HFF-Myc (cell line): ENCODE results near the gene PRPSAP1.

ENCODE experiments used
- DNase-seq: peaks from one replicate; pipeline ENCODE4 v3.0.0-alpha.2; 2011; ENCODE audit warnings: low read depth; ENCODE audit errors: extremely low read depth
- H3K4me3 ChIP-seq: replicated peaks from 2 replicates; pipeline ENCODE4 v1.5.1; 2011; ENCODE audit warnings: low read depth, mild to moderate bottlenecking, control low read depth, low read length
- CTCF ChIP-seq: IDR thresholded peaks from 2 replicates; pipeline ENCODE4 v1.5.1; 2012; ENCODE audit warnings: mild to moderate bottlenecking, low read depth, low read length, control low read depth; ENCODE audit errors: missing control alignments

The PRPSAP1 gene

DNA sequence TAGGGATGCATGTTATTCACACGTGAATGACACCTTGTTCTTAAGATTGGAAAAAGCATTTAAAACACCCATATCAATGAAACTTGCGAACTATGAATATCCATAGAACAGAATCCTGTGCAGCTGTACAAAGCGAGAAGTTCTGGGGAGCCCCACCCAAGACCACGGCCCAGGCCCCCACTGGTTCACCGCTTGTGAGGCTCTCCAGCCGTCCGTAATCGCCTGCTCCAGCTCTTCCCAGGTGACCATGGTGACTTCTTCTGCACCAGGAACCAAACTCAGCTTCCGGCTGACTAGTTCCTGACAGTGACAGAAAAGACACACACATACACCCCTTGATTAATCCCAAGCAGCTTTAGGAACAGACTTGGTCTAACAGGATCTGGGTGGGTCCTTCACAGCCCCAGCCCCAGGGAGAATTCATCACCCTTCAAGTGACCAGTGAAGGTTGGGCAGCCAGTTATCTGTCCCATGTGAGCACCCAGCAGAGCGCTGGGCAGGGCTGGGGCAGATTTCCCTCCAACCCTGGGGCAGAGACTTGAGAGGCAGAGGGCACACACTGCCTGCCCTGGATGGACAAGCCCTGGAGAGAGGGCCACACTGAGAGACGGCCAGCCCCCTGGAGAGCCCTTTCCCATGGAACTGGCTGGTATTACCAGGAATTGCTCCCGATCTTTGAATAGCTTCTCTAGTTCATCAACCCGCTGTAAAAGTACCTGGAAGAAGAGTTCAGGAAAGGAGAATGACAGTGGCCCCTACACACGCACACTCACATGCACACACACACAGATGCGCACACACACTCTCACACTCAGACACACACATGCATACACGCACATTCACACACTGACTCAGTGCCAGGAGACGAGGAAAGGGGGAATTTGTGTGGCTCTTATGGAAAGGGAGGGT lies 49.2 kb downstream of the PRPSAP1 start:
- DNase-seq, result no peak
- no peak for TF ChIP-seq CTCF
- no peak overlapping the region for H3K4me3 ChIP-seq

GRCh38 chr17:76297436-76297835 lies 56.3 kb downstream of the PRPSAP1 start:
- DNase-seq, result no peak
- TF ChIP-seq CTCF, result no peak
- no peak overlapping the region for H3K4me3 ChIP-seq

GRCh38 chr17:76296889-76297288 lies 56.8 kb downstream of the PRPSAP1 start:
- no peak for TF ChIP-seq CTCF
- H3K4me3 ChIP-seq, result no peak overlapping the region
- no peak for DNase-seq

DNA sequence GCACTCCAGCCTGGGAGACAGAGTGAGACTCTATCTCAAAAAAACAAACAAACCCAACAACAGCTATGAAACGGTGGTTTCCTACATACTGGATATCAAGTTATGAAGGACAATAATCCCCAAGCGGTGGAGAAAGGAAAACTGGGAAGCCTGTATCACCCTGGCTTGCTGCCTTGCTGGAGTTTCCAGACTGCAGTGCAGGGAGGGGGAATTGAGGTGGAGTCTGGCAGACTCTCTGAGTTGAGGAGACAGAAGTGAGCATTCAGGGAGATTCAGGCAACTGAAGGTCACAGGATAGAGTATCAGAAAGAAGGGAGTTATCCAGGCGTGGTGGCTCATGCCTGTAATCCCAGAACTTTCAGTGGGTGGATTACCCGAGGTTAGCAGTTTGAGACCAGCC lies 57.5 kb downstream of the PRPSAP1 start:
- TF ChIP-seq CTCF, result no peak
- no peak for DNase-seq
- no peak overlapping the region for H3K4me3 ChIP-seq

- DNase-seq, result no peak
- no peak overlapping the region for H3K4me3 ChIP-seq
- no peak for TF ChIP-seq CTCF
Observed at GRCh38 chr17:76293106-76293505, 60.6 kb downstream of the PRPSAP1 start.

DNA sequence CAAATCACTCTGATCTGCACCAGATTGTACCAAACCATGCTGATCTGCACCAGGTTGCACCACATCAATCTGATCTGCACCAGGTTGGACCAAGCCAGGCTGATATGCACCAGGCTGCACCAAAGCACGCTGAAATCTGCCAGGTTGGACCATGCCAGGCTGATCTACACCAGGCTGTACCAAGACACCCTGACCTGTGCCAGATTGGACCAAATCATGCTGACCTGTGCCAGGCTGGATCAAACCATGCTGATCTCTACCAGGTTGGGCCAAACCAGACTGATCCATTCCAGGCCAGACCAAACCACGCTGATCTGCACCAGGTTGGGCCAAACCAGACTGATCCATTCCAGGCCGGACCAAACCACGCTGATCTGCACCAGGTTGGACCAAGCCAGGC lies 61.1 kb downstream of the PRPSAP1 start:
- TF ChIP-seq CTCF, result no peak
- no peak overlapping the region for H3K4me3 ChIP-seq
- DNase-seq, result no peak
